GM10266 (cell line): ENCODE results near the gene TULP4.

ENCODE experiments used
- DNase-seq: peaks from one replicate; pipeline ENCODE4 v3.0.0; 2012; ENCODE audit errors: extremely low spot score
- CTCF ChIP-seq: IDR thresholded peaks from 2 replicates; pipeline ENCODE4 v1.5.1; 2012; ENCODE audit warnings: mild to moderate bottlenecking, low read depth; ENCODE audit not compliant: control insufficient read depth, insufficient read depth; ENCODE audit errors: missing control alignments

TULP4 gene

GRCh38 chr6:158272324-158272723 lies 39.9 kb upstream of the TULP4 start:
- no peak for TF ChIP-seq CTCF
- DNase-seq: no peak

DNA sequence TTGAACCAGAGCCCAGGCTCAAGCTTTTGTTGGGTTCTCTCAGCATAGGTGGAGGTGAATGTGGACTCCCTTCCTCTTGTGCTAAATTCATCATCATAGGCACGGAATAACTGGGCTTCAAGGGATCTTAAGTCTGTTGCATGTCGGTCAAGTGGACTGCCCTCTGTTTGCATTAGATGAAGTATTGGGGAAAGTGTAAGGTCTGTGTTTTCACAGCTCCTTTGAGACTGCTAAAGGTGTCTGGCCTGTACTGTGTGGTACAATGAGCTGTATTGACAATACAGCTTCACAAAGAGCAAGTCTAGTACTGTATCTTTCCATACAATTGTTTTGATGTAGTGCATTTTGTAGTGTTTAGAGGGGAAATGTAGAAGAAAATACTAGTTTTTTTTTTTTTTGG lies 34.3 kb upstream of the TULP4 start:
- no peak for DNase-seq
- no peak for TF ChIP-seq CTCF

DNA sequence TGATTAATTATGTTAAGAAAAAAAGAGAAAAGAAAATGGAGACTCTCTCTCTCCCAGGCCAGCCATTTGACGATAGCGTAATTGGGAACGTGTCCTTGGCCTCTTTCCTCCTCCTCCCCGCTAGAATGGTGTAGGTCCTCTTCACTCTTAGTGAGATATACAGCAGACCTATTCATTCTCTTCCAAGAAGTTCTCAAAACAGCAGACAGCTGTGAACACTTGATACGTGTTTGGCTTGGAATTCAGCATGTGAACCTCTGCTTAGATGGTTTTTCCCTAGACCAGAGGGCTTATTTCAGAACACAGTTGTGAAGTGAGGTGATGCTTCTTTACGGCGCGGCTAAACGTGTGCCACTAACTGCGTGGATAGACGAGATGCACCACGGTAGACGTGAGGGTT lies 32.6 kb upstream of the TULP4 start:
- TF ChIP-seq CTCF: no peak
- DNase-seq: no peak

DNA sequence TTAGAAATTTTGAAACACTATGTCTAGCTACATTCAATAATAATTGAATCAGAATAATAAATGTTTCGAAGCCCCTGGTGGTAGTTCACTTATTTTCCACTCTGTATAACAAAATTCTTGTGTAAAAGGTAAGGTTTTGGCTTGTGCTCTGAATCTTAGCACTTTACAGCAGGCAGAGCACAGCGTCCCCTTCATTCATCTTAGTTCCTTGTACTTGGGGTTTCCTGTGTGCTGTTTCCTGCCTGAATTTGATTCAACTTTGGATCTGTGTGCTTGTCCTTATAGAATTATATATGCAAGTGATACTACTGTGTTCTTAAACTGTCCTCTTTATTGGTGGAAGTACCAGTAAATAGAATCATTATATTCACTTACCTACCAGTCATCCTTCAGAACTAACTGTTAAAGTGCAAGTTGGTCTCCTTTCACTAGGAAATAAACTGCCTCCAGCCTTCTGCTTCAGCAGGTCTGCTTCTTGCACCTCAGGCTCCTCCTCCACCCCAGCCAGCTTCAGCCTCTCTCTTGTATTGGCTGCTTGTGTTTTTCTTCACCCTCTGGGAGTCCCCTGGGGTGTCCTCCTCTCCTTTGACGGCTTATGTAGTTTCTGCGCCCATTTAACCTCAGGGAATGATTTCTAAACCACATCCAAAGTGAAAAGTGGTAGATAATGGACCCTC lies 28.8 kb upstream of the TULP4 start:
- DNase-seq: no peak
- no peak for TF ChIP-seq CTCF

GRCh38 chr6:158284007-158284875 lies 28.0 kb upstream of the TULP4 start:
- TF ChIP-seq CTCF: no peak
- no peak for DNase-seq

GRCh38 chr6:158284876-158285655 lies 27.2 kb upstream of the TULP4 start:
- no peak for TF ChIP-seq CTCF
- no peak for DNase-seq
